Measurements from ENCODE around the gene RNASE9.
"Not testable (repeated sequence)": the region's sequence is repeated elsewhere in the genome, so short reads cannot be mapped to it uniquely, and the experiment has no call there.

RNASE9 gene

DNA sequence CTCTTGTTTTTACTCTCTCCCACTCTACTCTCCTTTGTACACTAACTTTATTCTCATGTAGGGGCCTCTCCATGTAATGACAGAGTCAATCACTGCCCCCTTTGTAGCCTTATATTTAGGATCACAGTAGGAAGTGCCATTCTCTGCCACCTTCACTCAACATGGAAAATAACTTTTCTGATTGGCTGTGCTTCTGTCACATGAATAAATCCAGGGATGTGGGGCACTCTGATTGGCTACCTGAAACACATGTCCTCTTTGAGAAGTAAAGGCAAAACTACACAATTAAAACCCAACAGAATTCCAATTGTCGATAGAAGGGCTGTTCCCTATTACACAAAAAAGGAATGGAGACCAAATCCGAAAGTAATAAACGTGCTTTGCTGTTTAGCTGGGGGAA lies at the start of gene RNASE9:
TSS of gene RNASE9 (minus strand) at position 87 of the 400 bp plus-strand sequence.
- H3K27me3 Mint-ChIP-seq: no peaks in the 10 kb centered on the region
- no peak within 1 kb of the TSS for H3K27ac Mint-ChIP-seq
- DNase-seq: no peak
- H3K4me3 Mint-ChIP-seq: no peak within 1 kb of the TSS
- no peaks in the 10 kb centered on the region for H3K4me1 Mint-ChIP-seq
- CTCF ChIA-PET: no interaction called here
- no peaks in the 10 kb centered on the region for H3K9me3 Mint-ChIP-seq
- no peaks in the 10 kb centered on the region for H3K36me3 Mint-ChIP-seq

- peaks cover 7% of the 10 kb centered on the region for H3K4me1 Mint-ChIP-seq
- H3K9me3 Mint-ChIP-seq: no peaks in the 10 kb centered on the region
- H3K27me3 Mint-ChIP-seq: peaks cover 4% of the 10 kb centered on the region
- no peak overlapping the region for H3K27ac Mint-ChIP-seq
- H3K4me3 Mint-ChIP-seq: no peak overlapping the region
- peak; percentile 71 for DNase-seq
- CTCF ChIA-PET: interaction anchor here (0.6 to 6.5 kb wide), 22 partner anchors 10 to 286 kb away, joined by 3 to 74 read pairs (median 4); partner anchors contain the start of genes PARP2, PIP4P1 and RNASE4
- no peaks in the 10 kb centered on the region for H3K36me3 Mint-ChIP-seq
Observed at GRCh38 chr14:20610002-20610765, 49.3 kb upstream of the RNASE9 start.

DNA sequence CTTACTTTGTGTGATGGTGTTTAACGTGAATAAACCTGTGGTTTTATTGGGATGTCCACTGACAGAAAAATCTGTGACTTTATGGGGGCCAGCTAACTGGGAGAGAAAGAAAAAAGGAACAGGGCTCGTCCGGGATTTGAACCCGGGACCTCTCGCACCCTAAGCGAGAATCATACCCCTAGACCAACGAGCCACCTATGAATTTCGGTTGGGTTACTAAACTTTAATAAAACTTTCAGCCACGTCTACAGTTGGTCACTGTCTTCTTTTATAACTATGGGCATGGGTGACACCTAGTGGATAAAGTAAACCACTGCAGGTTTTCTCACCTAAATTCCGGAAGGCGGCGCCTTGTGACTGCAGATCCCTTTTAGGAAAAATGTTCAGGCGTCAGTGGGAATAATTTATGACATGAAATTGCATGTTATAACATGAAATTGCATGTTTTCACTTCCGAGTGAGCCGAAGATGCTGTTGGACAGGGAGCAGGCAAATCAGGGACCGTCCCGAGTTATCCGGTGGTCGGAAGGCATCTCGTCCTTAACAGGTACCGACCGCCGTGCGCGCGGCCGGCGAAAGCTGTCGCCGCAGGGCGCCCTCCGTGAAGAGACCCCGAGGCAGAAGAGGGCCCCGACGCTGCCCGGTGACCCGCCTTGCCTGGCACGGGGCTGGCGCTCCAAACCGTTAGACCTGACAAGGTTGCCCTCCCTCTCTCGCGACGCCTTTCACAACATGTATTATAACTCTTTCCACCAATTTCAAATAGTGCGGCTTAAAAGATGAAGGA lies 48.6 kb upstream of the RNASE9 start:
- Mint-ChIP-seq H3K27me3 (peaks cover 4% of the 10 kb centered on the region), H3K27ac (no peak overlapping the region), H3K4me3 (no peak overlapping the region), H3K36me3 (no peaks in the 10 kb centered on the region), H3K9me3 (no peaks in the 10 kb centered on the region), H3K4me1 (peaks cover 3% of the 10 kb centered on the region)
- peak; percentile 63 for DNase-seq
- CTCF ChIA-PET: interaction anchor here (0.7 to 6.5 kb wide), 24 partner anchors 10 to 291 kb away, joined by 3 to 74 read pairs (median 4); partner anchors contain the start of genes CCNB1IP1, PARP2, PIP4P1 and RNASE4

DNA sequence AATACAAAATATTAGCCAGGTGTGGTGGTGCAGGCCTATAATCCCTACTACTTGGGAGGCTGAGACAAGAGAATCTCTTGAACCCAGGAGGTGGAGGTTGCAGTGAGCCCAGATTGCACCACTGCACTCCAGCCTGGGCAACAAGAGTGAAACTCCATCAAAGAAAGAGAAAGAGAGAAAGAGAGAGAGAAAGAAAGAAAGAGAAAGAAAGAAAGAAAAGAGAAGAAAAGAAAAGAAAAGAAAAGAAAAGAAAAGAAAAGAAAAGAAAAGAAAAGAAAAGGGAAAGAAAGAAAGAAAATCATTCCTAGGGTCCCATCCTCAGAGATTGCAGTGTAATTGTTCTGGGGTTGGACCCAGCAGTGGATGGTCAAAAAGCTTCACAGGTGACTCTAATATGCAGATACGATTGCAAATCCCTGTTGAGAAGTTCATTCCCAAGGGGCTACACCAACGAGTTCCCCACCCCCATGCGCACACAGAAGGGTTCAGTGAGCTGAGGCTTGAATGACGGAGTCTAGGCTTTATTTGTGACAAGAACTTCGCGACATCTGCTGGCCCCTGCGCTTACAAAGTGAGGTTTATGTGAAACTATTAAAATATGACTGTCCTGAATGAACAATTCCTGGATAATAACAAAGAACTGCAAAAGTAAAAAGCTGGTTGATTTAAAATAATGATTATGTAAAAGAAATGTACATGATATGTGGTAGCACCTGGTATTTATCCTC lies 47.7 kb upstream of the RNASE9 start:
- no peak overlapping the region for H3K27ac Mint-ChIP-seq
- peaks cover 4% of the 10 kb centered on the region for H3K27me3 Mint-ChIP-seq
- H3K4me1 Mint-ChIP-seq: peaks cover 3% of the 10 kb centered on the region
- no peaks in the 10 kb centered on the region for H3K36me3 Mint-ChIP-seq
- H3K9me3 Mint-ChIP-seq: no peaks in the 10 kb centered on the region
- no peak for DNase-seq
- H3K4me3 Mint-ChIP-seq: peak overlapping the region; percentile 8
- CTCF ChIA-PET: interaction anchor here (0.8 to 6.5 kb wide), 18 partner anchors 11 to 291 kb away, joined by 3 to 74 read pairs (median 5); partner anchors contain the start of genes CCNB1IP1, PARP2 and RNASE4

GRCh38 chr14:20607617-20608016 lies 46.8 kb upstream of the RNASE9 start:
- Mint-ChIP-seq H3K27ac (no peak overlapping the region), H3K27me3 (peaks cover 4% of the 10 kb centered on the region), H3K4me1 (peaks cover 3% of the 10 kb centered on the region), H3K9me3 (no peaks in the 10 kb centered on the region), H3K4me3 (no peak overlapping the region), H3K36me3 (no peaks in the 10 kb centered on the region)
- CTCF ChIA-PET: interaction anchor here (0.6 to 6.5 kb wide), 15 partner anchors 10 to 282 kb away, joined by 3 to 74 read pairs (median 4); partner anchors contain the start of genes CCNB1IP1, PARP2 and RNASE4
- no peak for DNase-seq

DNA sequence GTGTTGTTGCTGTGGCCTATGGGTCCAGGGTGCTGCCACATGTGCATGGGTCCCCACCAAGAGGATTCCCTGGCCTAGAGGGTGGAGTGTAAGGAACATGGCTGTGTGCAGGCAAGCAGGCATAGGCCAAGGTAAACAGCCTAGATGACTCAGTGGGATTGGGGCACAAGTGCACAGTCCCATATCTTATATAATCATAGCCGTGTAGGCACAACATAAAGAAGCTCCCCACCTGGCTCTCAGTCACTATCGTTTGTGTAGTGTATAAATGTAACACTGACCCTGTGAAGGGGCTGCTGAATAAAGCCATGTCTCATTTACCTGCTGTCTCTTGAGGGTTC lies 46.0 kb upstream of the RNASE9 start:
- Mint-ChIP-seq H3K36me3 (no peaks in the 10 kb centered on the region), H3K4me1 (peaks cover 3% of the 10 kb centered on the region), H3K4me3 (no peak overlapping the region), H3K27me3 (peaks cover 4% of the 10 kb centered on the region), H3K9me3 (no peaks in the 10 kb centered on the region), H3K27ac (no peak overlapping the region)
- no peak for DNase-seq
- CTCF ChIA-PET: interaction anchor here (0.6 to 6.5 kb wide), 9 partner anchors 50 to 280 kb away, joined by 3 to 74 read pairs (median 3); partner anchors contain the start of gene CCNB1IP1

DNA sequence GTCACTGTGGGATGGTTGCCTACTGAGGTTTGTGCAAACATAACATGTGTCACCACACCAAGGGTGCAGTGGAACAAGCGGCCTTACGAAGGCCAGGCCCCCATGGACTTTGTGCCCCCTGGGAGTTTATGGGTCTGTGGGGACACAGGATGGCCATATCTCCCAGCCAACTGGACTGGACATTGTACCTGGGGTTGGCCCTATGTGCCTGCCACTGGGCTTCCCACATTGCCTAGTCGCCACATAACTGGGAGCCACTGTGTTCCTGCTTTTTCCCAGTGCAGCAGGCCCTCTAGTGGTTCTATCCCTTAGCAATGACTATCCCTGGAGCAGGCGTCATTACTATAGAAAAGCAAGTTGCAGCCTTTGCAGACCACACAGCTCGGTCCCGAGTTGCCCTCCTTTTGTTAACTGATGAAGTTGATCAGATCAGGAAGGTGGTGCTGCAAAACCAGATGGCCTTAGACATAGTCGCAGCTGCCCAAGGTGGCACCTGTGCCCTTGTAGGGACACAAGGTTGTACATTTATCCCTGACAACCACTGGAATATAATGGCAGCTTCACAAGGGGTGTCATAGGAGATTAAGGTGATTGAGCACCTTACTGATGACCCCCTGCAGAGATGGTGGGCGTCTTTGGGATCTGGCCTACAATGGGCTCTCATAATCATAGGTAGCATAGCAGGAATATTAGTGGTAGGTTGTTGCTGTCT lies 45.5 kb upstream of the RNASE9 start:
- no peak overlapping the region for H3K4me3 Mint-ChIP-seq
- no peak for DNase-seq
- H3K4me1 Mint-ChIP-seq: peaks cover 3% of the 10 kb centered on the region
- no peaks in the 10 kb centered on the region for H3K9me3 Mint-ChIP-seq
- no peak overlapping the region for H3K27ac Mint-ChIP-seq
- CTCF ChIA-PET: interaction anchor here (0.7 to 6.5 kb wide), 4 partner anchors 146 to 279 kb away, joined by 3 to 74 read pairs (median 26); partner anchors contain the start of gene CCNB1IP1
- peaks cover 4% of the 10 kb centered on the region for H3K27me3 Mint-ChIP-seq
- no peaks in the 10 kb centered on the region for H3K36me3 Mint-ChIP-seq

GRCh38 chr14:20603813-20604690 lies 43.2 kb upstream of the RNASE9 start:
- Mint-ChIP-seq H3K4me3 (no peak overlapping the region), H3K4me1 (peaks cover 3% of the 10 kb centered on the region), H3K9me3 (no peaks in the 10 kb centered on the region), H3K27ac (no peak overlapping the region), H3K36me3 (no peaks in the 10 kb centered on the region), H3K27me3 (peaks cover 4% of the 10 kb centered on the region)
- CTCF ChIA-PET: interaction anchor here (1.3 to 1.5 kb wide), 2 partner anchors 118 to 277 kb away, joined by 3 read pairs; no protein-coding TSS in a partner anchor
- DNase-seq: no peak

GRCh38 chr14:20602583-20602982 lies 41.7 kb upstream of the RNASE9 start:
- Mint-ChIP-seq H3K27me3 (no peaks in the 10 kb centered on the region), H3K9me3 (no peaks in the 10 kb centered on the region), H3K36me3 (no peaks in the 10 kb centered on the region), H3K4me3 (no peak overlapping the region), H3K27ac (no peak overlapping the region), H3K4me1 (no peaks in the 10 kb centered on the region)
- CTCF ChIA-PET: interaction anchor here (1.3 to 1.7 kb wide), 3 partner anchors 116 to 275 kb away, joined by 3 to 6 read pairs (median 3); partner anchors contain the start of gene TEP1
- DNase-seq: no peak

DNA sequence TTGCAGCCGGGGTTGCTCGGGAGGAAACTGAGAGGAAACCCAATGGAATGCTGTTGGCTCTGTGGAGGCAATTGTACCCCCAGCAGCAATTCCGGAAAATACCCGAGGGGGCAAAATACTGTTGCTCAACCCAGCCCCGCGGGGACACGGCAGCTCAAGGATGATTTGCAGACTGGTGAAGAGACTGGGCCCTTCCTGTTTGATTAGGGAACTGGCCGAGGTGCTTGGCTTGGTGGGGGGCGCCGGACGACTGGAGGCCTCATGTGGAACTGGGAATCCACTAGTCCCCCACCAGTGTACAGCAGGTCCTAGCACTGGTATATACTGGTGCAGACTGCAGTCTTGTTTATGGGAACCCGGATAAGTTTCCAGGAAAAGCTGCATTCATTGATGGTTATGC lies 40.7 kb upstream of the RNASE9 start:
- no peak for DNase-seq
- Mint-ChIP-seq H3K36me3 (no peaks in the 10 kb centered on the region), H3K27ac (no peak overlapping the region), H3K4me3 (no peak overlapping the region), H3K4me1 (no peaks in the 10 kb centered on the region), H3K27me3 (peaks cover 7% of the 10 kb centered on the region), H3K9me3 (no peaks in the 10 kb centered on the region)
- CTCF ChIA-PET: no interaction called here

GRCh38 chr14:20597108-20597507 lies 36.3 kb upstream of the RNASE9 start:
- Mint-ChIP-seq H3K36me3 (no peaks in the 10 kb centered on the region), H3K27me3 (peaks cover 14% of the 10 kb centered on the region), H3K4me1 (peaks cover 3% of the 10 kb centered on the region), H3K9me3 (no peaks in the 10 kb centered on the region), H3K27ac (no peak overlapping the region), H3K4me3 (no peak overlapping the region)
- CTCF ChIA-PET: interaction anchor here (1.0 to 1.5 kb wide), 2 partner anchors 10 to 269 kb away, joined by 3 read pairs; no protein-coding TSS in a partner anchor
- DNase-seq: no peak

GRCh38 chr14:20595726-20596125 lies 34.9 kb upstream of the RNASE9 start:
- H3K27me3 Mint-ChIP-seq: peaks cover 20% of the 10 kb centered on the region
- not testable (repeated sequence) for H3K36me3 Mint-ChIP-seq

More at GRCh38 chr14:20595726-20596125, 34.9 kb upstream of the RNASE9 start:
- not testable (repeated sequence) for H3K9me3 Mint-ChIP-seq, DNase-seq, H3K4me3 Mint-ChIP-seq, H3K4me1 Mint-ChIP-seq
- CTCF ChIA-PET: interaction anchor here (0.8 kb wide), 1 partner anchor 268 kb away, joined by 5 read pairs; no protein-coding TSS in a partner anchor
- H3K27ac Mint-ChIP-seq: peak overlapping the region; percentile 15
